Measurements from ENCODE around the gene C9orf50.

- TF ChIP-seq CTCF (conservative IDR thresholded peaks at IDR 0.05) (no peak), ZFX (IDR thresholded peaks at IDR 0.05) (no peak)
Observed at GRCh38 chr9:129637102-129637501, 16.2 kb upstream of the C9orf50 start.

Data from C4-2B (cell line).